G401.6 (cell line): ENCODE data around the gene RHOC.
"Not testable (repeated sequence)": the region's sequence is repeated elsewhere in the genome, so short reads cannot be mapped to it uniquely, and the experiment has no call there.

Experiments
- FAIRE-seq: peaks from 2 replicates; lab custom pipeline; 2012; peaks lifted over from hg19 to GRCh38; lab: Jason Lieb, UNC

The RHOC gene

GRCh38 chr1:112706505-112707220 is at the start of gene RHOC:
TSS of gene RHOC (minus strand) at chr1:112707127. CDS start at chr1:112703799, 3,328 bp downstream.
- no peak for FAIRE-seq

- FAIRE-seq = no peak
Observed at GRCh38 chr1:112754116-112754628, 47.2 kb upstream of the RHOC start.

GRCh38 chr1:112748396-112748795 is 41.5 kb upstream of the RHOC start:
- FAIRE-seq = no peak

- FAIRE-seq = no peak
Observed at GRCh38 chr1:112744009-112744578, 37.2 kb upstream of the RHOC start.

- no peak for FAIRE-seq
Observed at GRCh38 chr1:112743174-112744008, 36.5 kb upstream of the RHOC start.

GRCh38 chr1:112737573-112737972 is 30.6 kb upstream of the RHOC start:
- no peak for FAIRE-seq

- FAIRE-seq = no peak
Observed at GRCh38 chr1:112735752-112736151, 28.8 kb upstream of the RHOC start.

GRCh38 chr1:112731451-112731850 is 24.5 kb upstream of the RHOC start:
- no peak for FAIRE-seq

GRCh38 chr1:112729909-112730308 is 23.0 kb upstream of the RHOC start:
- no peak for FAIRE-seq

GRCh38 chr1:112729011-112729410 is 22.1 kb upstream of the RHOC start:
- FAIRE-seq = not testable (repeated sequence)

GRCh38 chr1:112728306-112728971 is 21.5 kb upstream of the RHOC start:
- FAIRE-seq = not testable (repeated sequence)

- FAIRE-seq = no peak
Observed at GRCh38 chr1:112727716-112728115, 20.8 kb upstream of the RHOC start.

- FAIRE-seq = not testable (repeated sequence)
Observed at GRCh38 chr1:112724240-112724639, 17.3 kb upstream of the RHOC start.

- no peak for FAIRE-seq
Observed at GRCh38 chr1:112723511-112723839, 16.5 kb upstream of the RHOC start.

GRCh38 chr1:112722601-112723510 is 15.9 kb upstream of the RHOC start:
- no peak for FAIRE-seq

GRCh38 chr1:112721966-112722524 is 15.1 kb upstream of the RHOC start:
- no peak for FAIRE-seq

- not testable (repeated sequence) for FAIRE-seq
Observed at GRCh38 chr1:112721294-112721693, 14.4 kb upstream of the RHOC start.

GRCh38 chr1:112720800-112721199 is 13.9 kb upstream of the RHOC start:
- FAIRE-seq = no peak

GRCh38 chr1:112719706-112720105 is 12.8 kb upstream of the RHOC start:
- no peak for FAIRE-seq

GRCh38 chr1:112718691-112719418 is 11.9 kb upstream of the RHOC start:
- no peak for FAIRE-seq
